HepG2 (cell line): ENCODE results near the gene DENND5A. TPM values are rescaled to one million over a fixed set of nuclear protein-coding genes. Genes with fewer than 3 reads are reported as not detected.

ENCODE experiments used
- ATAC-seq: fragments of 200-7000 bp; cut with Tn5 transposase; 3 replicates; pipeline ENCODE4 v1.9.1; 2020; ENCODE audit warnings: mild to moderate bottlenecking, moderate library complexity
- BruUV-seq: library from RNA; stranded (reverse); fragments of 400-500 nt; replicated peaks from 2 replicates; lab custom pipeline; 2021; lab: Mats Ljungman, UMichigan
- CTCF ChIA-PET: fragments of 300-600 bp; formaldehyde crosslinking; extraction: SDS; loops from one replicate; lab custom pipeline; 2021; ENCODE audit warnings: low total read pairs, inconsistent platforms, low intra/inter-chr PET ratio; lab: Yijun Ruan, JAX
- POLR2A ChIA-PET: fragments of 350-600 bp; sonication (Branson Sonifier 250); formaldehyde crosslinking; loops from one replicate; lab custom pipeline; 2020; ENCODE audit warnings: antibody characterized with exemption, inconsistent platforms; lab: Yijun Ruan, JAX
- DNase-seq: peaks from one replicate; pipeline ENCODE4 v3.0.0-alpha.2; 2015; ENCODE audit warnings: low spot score
- FAIRE-seq: peaks from 3 replicates; lab custom pipeline; 2011; peaks lifted over from hg19 to GRCh38; lab: Jason Lieb, UNC
- H2AFZ ChIP-seq: one replicate; pipeline ENCODE4 v1.6.1; 2011; ENCODE audit warnings: low read length, inconsistent platforms
- H3K27ac ChIP-seq: fragments of 300-600 bp; 3 replicates; pipeline ENCODE4 v1.8.0; 2011; ENCODE audit warnings: mixed run types, mild to moderate bottlenecking, mixed read lengths, low read length, inconsistent platforms; ENCODE audit not compliant: insufficient read depth; ENCODE audit errors: extremely low read length
- H3K27me3 ChIP-seq, 2 experiments: fragments of 200-600 bp in 1 of 2; 2 replicates in 1 of 2; 3 replicates in 1 of 2; pipeline versions ENCODE4 v1.6.0 to v1.8.0; 2011; ENCODE audit warnings: low read length in 2 of 2, mild to moderate bottlenecking in 2 of 2, moderate library complexity in 2 of 2, inconsistent platforms in 1 of 2; ENCODE audit not compliant: insufficient read depth in 2 of 2, control insufficient read depth in 1 of 2
- H3K36me3 ChIP-seq, 2 experiments: fragments of 200-600 bp in 1 of 2; replicated peaks in 1 of 2; 2 replicates in 1 of 2; 3 replicates in 1 of 2; pipeline versions ENCODE4 v1.5.1 to v1.8.0; 2011; ENCODE audit warnings: low read length in 2 of 2, inconsistent platforms in 1 of 2; ENCODE audit not compliant: insufficient read depth in 2 of 2, control insufficient read depth in 1 of 2
- H3K4me1 ChIP-seq: 2 replicates; pipeline ENCODE4 v1.5.1; 2012; ENCODE audit warnings: low read length, inconsistent platforms; ENCODE audit not compliant: insufficient read depth
- H3K4me2 ChIP-seq: 2 replicates; pipeline ENCODE4 v1.6.0; 2011; ENCODE audit warnings: low read depth, low read length, inconsistent platforms
- H3K4me3 ChIP-seq, 3 experiments: fragments of 200-600 bp in 1 of 3; sonication (generic), shearing (Covaris generic) in 1 of 3; replicated peaks in 1 of 3; 2 replicates each; pipeline ENCODE4 v1.5.1; 2011 to 2016; ENCODE audit warnings: low read length in 3 of 3, inconsistent platforms in 2 of 3, low read depth in 2 of 3, mild to moderate bottlenecking in 2 of 3, control low read depth in 1 of 3, mixed read lengths in 1 of 3; ENCODE audit not compliant: insufficient read depth in 1 of 3
- H3K79me2 ChIP-seq: one replicate; pipeline ENCODE4 v1.6.1; 2011; ENCODE audit warnings: low read length, inconsistent platforms; ENCODE audit not compliant: insufficient read depth
- H3K9ac ChIP-seq: 2 replicates; pipeline ENCODE4 v1.6.0; 2011; ENCODE audit warnings: mild to moderate bottlenecking, low read depth, low read length, inconsistent platforms; ENCODE audit not compliant: insufficient read depth
- H3K9me3 ChIP-seq: 2 replicates; pipeline ENCODE4 v1.5.1; 2012; ENCODE audit warnings: mild to moderate bottlenecking, low read length
- H4K20me1 ChIP-seq: 2 replicates; pipeline ENCODE4 v1.6.0; 2011; ENCODE audit warnings: inconsistent platforms, mild to moderate bottlenecking, low read length, moderate library complexity; ENCODE audit not compliant: insufficient read depth
- AHDC1 ChIP-seq: sonication (generic); formaldehyde crosslinking; IDR thresholded peaks from 2 replicates; pipeline ENCODE4 v1.5.1; 2020; ENCODE audit warnings: mild to moderate bottlenecking, missing genetic modification reagents, borderline replicate concordance
- CREBL2 ChIP-seq: sonication (generic); formaldehyde crosslinking; IDR thresholded peaks from 2 replicates; pipeline ENCODE4 v1.8.1; 2023; ENCODE audit warnings: missing genetic modification reagents, mild to moderate bottlenecking, borderline replicate concordance
- EEA1 ChIP-seq: sonication (generic); formaldehyde crosslinking; IDR thresholded peaks from 2 replicates; pipeline ENCODE4 v1.5.1; 2020; ENCODE audit warnings: mild to moderate bottlenecking, missing genetic modification reagents, borderline replicate concordance
- IKZF1 ChIP-seq: fragments of 450-650 bp; IDR thresholded peaks from 2 replicates; pipeline ENCODE4 v1.7.1; 2016
- IKZF4 ChIP-seq: sonication (generic); formaldehyde crosslinking; IDR thresholded peaks from 2 replicates; pipeline ENCODE4 v1.5.1; 2020; ENCODE audit warnings: borderline replicate concordance, mild to moderate bottlenecking, low read depth, missing genetic modification reagents; ENCODE audit errors: not compliant biosample characterization
- LRRFIP1 ChIP-seq: sonication (generic); formaldehyde crosslinking; conservative IDR thresholded peaks from 2 replicates; pipeline ENCODE4 v1.4.0; 2020; ENCODE audit warnings: missing genetic modification reagents
- REL ChIP-seq: sonication (generic); formaldehyde crosslinking; conservative IDR thresholded peaks from 2 replicates; pipeline ENCODE4 v1.8.0; 2022; ENCODE audit warnings: mild to moderate bottlenecking, missing genetic modification reagents, moderate library complexity
- TIGD3 ChIP-seq: sonication (generic); formaldehyde crosslinking; IDR thresholded peaks from 2 replicates; pipeline ENCODE4 v1.5.1; 2020; ENCODE audit warnings: mild to moderate bottlenecking, missing genetic modification reagents, borderline replicate concordance
- ZNF713 ChIP-seq: sonication (generic); formaldehyde crosslinking; IDR thresholded peaks from 2 replicates; pipeline ENCODE4 v1.4.0; 2020; ENCODE audit warnings: mild to moderate bottlenecking, missing genetic modification reagents
- ZNF850 ChIP-seq: sonication (generic); formaldehyde crosslinking; conservative IDR thresholded peaks from 2 replicates; pipeline ENCODE4 v1.9.0; 2021; ENCODE audit warnings: mild to moderate bottlenecking, missing genetic modification reagents
- WGBS: methylation state at CpG from one replicate; pipeline ENCODE4 v1.1.6; 2017; ENCODE audit warnings: low lambda C conversion rate; 5-methylcytosine and 5-hydroxymethylcytosine counted together
- in situ Hi-C: cut with HindIII; loops from 2 replicates; pipeline ENCODE4 v1.10.0; 2017; ENCODE audit warnings: low pct_unique_long_range_greater_than_20kb; ENCODE audit not compliant: extremely low pct_ligation_motif_present
- intact Hi-C: fragments of 100-400 bp; cut with micrococcal nuclease; formaldehyde crosslinking; loops from one replicate; pipeline ENCODE4 v1.10.0; 2022; ENCODE audit not compliant: unreplicated experiment
- polyA plus RNA-seq, 8 experiments: library from polyadenylated mRNA; depleted of rRNA in 3 of 8; stranded (reverse) in 7 of 8; unstranded in 1 of 8; fragments of >200 nt; fragmentation: Illumina TruSeq in 4 of 8; extraction: Trizol in 4 of 8; gene quantifications; 2 replicates each; pipeline versions ENCODE4 v1.2.1 to v1.2.3, GENCODE V29; 2011 to 2016; ENCODE audit warnings: low read depth in 4 of 8, missing spikeins in 1 of 8, mixed read lengths in 1 of 8; ENCODE audit not compliant: insufficient read depth in 1 of 8
- total RNA-seq, 5 experiments: library from RNA; depleted of rRNA; stranded (reverse); fragments of >200 nt; fragmentation: Illumina TruSeq; extraction: Trizol; gene quantifications; 2 replicates each; pipeline ENCODE4 v1.2.3, GENCODE V29; 2016; ENCODE audit warnings: low read depth in 1 of 5
- TF ChIP-seq, protein P1 (sequence below): IDR thresholded peaks from 2 replicates; pipeline ENCODE4 v1.6.1; 2016; ENCODE audit warnings: control low read depth

Gene DENND5A
- total and polyA plus RNA-seq, 2 of the 13 experiments (the other 11 are each of a cell fraction or from before 2014, with no cell fraction given), result 63.3 to 145 TPM

- H3K4me1 ChIP-seq, result peaks cover 10% of the 10 kb centered on the region; the same call in 1 of the 2 replicates
- no peak overlapping the region for H2AFZ ChIP-seq
- intact Hi-C loops (no loop called here), in situ Hi-C loops (loop anchor here (5.0 to 10.0 kb wide), 2 partner anchors 117 to 219 kb away; partner anchors contain the start of gene AKIP1)
- ATAC-seq (no peak), FAIRE-seq (no peak), DNase-seq (no peak)
- CTCF ChIA-PET, result no interaction called here
- no peaks in the 10 kb centered on the region for H3K79me2 ChIP-seq
- no peak overlapping the region for H3K27ac ChIP-seq
- no peak overlapping the region for H3K4me3 ChIP-seq
- no peaks in the 10 kb centered on the region for H3K9me3 ChIP-seq
- H3K9ac ChIP-seq, result no peak overlapping the region
- peaks cover 2 to 19% of the 10 kb centered on the region in 2 experiments; a peak in 3 of 5 replicates for H3K36me3 ChIP-seq
- H3K27me3 ChIP-seq, result no peaks in the 10 kb centered on the region
- H3K4me2 ChIP-seq, result no peak overlapping the region
- peaks cover 4% of the 10 kb centered on the region; the same call in 1 of the 2 replicates for H4K20me1 ChIP-seq
- POLR2A ChIA-PET, result no interaction called here
- 100% methylated on average over 2 of the region's 2 CpGs for WGBS
- no TSS peak for BruUV-seq
- TF ChIP-seq EEA1 (CRISPR knock-in tag), result no peak
- TF ChIP-seq CREBL2 (CRISPR knock-in tag), result no peak
- TF ChIP-seq IKZF4 (CRISPR knock-in tag), result no peak
- no peak for TF ChIP-seq LRRFIP1 (CRISPR knock-in tag)
- TF ChIP-seq ZNF850 (CRISPR knock-in tag), result no peak
- no peak for TF ChIP-seq IKZF1
- no peak for TF ChIP-seq AHDC1 (CRISPR knock-in tag)
- TF ChIP-seq TIGD3 (CRISPR knock-in tag), result no peak
- no peak for TF ChIP-seq ZNF713 (CRISPR knock-in tag)
- TF ChIP-seq, protein P1, sequence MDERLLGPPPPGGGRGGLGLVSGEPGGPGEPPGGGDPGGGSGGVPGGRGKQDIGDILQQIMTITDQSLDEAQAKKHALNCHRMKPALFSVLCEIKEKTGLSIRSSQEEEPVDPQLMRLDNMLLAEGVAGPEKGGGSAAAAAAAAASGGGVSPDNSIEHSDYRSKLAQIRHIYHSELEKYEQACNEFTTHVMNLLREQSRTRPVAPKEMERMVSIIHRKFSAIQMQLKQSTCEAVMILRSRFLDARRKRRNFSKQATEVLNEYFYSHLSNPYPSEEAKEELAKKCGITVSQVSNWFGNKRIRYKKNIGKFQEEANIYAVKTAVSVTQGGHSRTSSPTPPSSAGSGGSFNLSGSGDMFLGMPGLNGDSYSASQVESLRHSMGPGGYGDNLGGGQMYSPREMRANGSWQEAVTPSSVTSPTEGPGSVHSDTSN (CRISPR knock-in tag), result no peak
- no peak for TF ChIP-seq REL (CRISPR knock-in tag)
These were observed 131.2 kb downstream of the DENND5A start for GRCh38 chr11:9133956-9134355.
